GM12801 (cell line): ENCODE data around the gene ADARB2.

Source experiments
- CTCF ChIP-seq: IDR thresholded peaks from one replicate; pipeline ENCODE4 v1.5.1; 2011; ENCODE audit warnings: control low read depth; ENCODE audit not compliant: insufficient read length; ENCODE audit errors: extremely low read depth

The ADARB2 gene

GRCh38 chr10:1206601-1207000 lies 530.7 kb downstream of the ADARB2 start:
- TF ChIP-seq CTCF, result no peak

GRCh38 chr10:1206101-1206500 lies 531.2 kb downstream of the ADARB2 start:
- TF ChIP-seq CTCF, result no peak

- no peak for TF ChIP-seq CTCF
These were observed 531.8 kb downstream of the ADARB2 start for GRCh38 chr10:1205450-1206030.

- TF ChIP-seq CTCF, result no peak
These were observed 532.6 kb downstream of the ADARB2 start for GRCh38 chr10:1204434-1205326.

- no peak for TF ChIP-seq CTCF
These were observed 533.6 kb downstream of the ADARB2 start for GRCh38 chr10:1203704-1204103.

GRCh38 chr10:1203216-1203615 lies 534.1 kb downstream of the ADARB2 start:
- TF ChIP-seq CTCF, result no peak

GRCh38 chr10:1202343-1202742 lies 535.0 kb downstream of the ADARB2 start:
- no peak for TF ChIP-seq CTCF
